ENCODE results near the gene ABCA13. TPM values are rescaled to one million over a fixed set of nuclear protein-coding genes. Genes with fewer than 3 reads are reported as not detected.

ABCA13 gene
- total RNA-seq, 1 experiment from 2014 or later = 0.76 TPM

GRCh38 chr7:48337781-48338180, 166.5 kb downstream of the ABCA13 start:
- H3K27me3 ChIP-seq (ENCODE audit: insufficient read depth, low read depth) = peaks cover 35% of the 10 kb centered on the region
- no peak overlapping the region for H3K4me3 ChIP-seq
- no TSS peak for BruUV-seq (replicated peaks)
- no peaks in the 10 kb centered on the region for H3F3A ChIP-seq (ENCODE audit: insufficient read depth, low read depth)
- no peaks in the 10 kb centered on the region for H3K9me2 ChIP-seq (ENCODE audit: insufficient read depth)
- H3K79me2 ChIP-seq (ENCODE audit: low read depth) = no peaks in the 10 kb centered on the region
- no peak for DNase-seq
- H3K4me2 ChIP-seq = no peak overlapping the region
- TF ChIP-seq EZH2 (IDR thresholded peaks at IDR 0.05; ENCODE audit: low read depth) (no peak), CTCF (conservative IDR thresholded peaks at IDR 0.05) (no peak)
- intact Hi-C loops (cut with micrococcal nuclease; ENCODE audit: unreplicated experiment) = loop anchor here (10.0 kb wide), 1 partner anchor 537 kb away; no protein-coding TSS in a partner anchor
- H2AFZ ChIP-seq = no peak overlapping the region
- no peaks in the 10 kb centered on the region for H3K36me3 ChIP-seq (ENCODE audit: low read depth)
- H3K4me1 ChIP-seq (replicated peaks; ENCODE audit: insufficient read depth) = no peaks in the 10 kb centered on the region
- ChIA-PET CTCF (no interaction called here), POLR2A (ENCODE audit: unreplicated experiment) (no interaction called here)
- H3K9me3 ChIP-seq (ENCODE audit: insufficient read depth, low read depth) = no peaks in the 10 kb centered on the region
- no peak overlapping the region for H3K27ac ChIP-seq
- H4K20me1 ChIP-seq (ENCODE audit: insufficient read depth) = no peaks in the 10 kb centered on the region

- DNase-seq = no peak
Observed at GRCh38 chr7:48347230-48347825, 176.1 kb downstream of the ABCA13 start.

GRCh38 chr7:48350515-48350914, 179.3 kb downstream of the ABCA13 start:
- no peaks in the 10 kb centered on the region for H3K9me2 ChIP-seq (ENCODE audit: insufficient read depth)
- no peaks in the 10 kb centered on the region for H3K4me1 ChIP-seq (replicated peaks; ENCODE audit: insufficient read depth)
- no peak overlapping the region for H3K27ac ChIP-seq
- no peak overlapping the region for H3K4me3 ChIP-seq
- DNase-seq = no peak
- H3K4me2 ChIP-seq = no peak overlapping the region
- no peaks in the 10 kb centered on the region for H3F3A ChIP-seq (ENCODE audit: insufficient read depth, low read depth)
- ChIA-PET POLR2A (ENCODE audit: unreplicated experiment) (no interaction called here), CTCF (no interaction called here)
- no peaks in the 10 kb centered on the region for H3K9me3 ChIP-seq (ENCODE audit: insufficient read depth, low read depth)
- no peak overlapping the region for H2AFZ ChIP-seq
- TF ChIP-seq EZH2 (IDR thresholded peaks at IDR 0.05; ENCODE audit: low read depth) (no peak), CTCF (conservative IDR thresholded peaks at IDR 0.05) (no peak)
- no peaks in the 10 kb centered on the region for H3K79me2 ChIP-seq (ENCODE audit: low read depth)
- H3K36me3 ChIP-seq (ENCODE audit: low read depth) = no peaks in the 10 kb centered on the region
- peaks cover 83% of the 10 kb centered on the region for H3K27me3 ChIP-seq (ENCODE audit: insufficient read depth, low read depth)
- no peaks in the 10 kb centered on the region; the same call in 1 of the 2 replicates for H4K20me1 ChIP-seq (ENCODE audit: insufficient read depth)
- intact Hi-C loops (cut with micrococcal nuclease; ENCODE audit: unreplicated experiment) = no loop called here
- no TSS peak for BruUV-seq (replicated peaks)

More at GRCh38 chr7:48347230-48347825, 176.1 kb downstream of the ABCA13 start:
- CTCF ChIA-PET = no interaction called here
- Histone ChIP-seq H2AFZ (no peak overlapping the region), H3F3A (ENCODE audit: insufficient read depth, low read depth) (no peaks in the 10 kb centered on the region), H4K20me1 (ENCODE audit: insufficient read depth) (no peaks in the 10 kb centered on the region; the same call in 1 of the 2 replicates), H3K4me3 (no peak overlapping the region), H3K36me3 (ENCODE audit: low read depth) (no peaks in the 10 kb centered on the region), H3K27ac (no peak overlapping the region), H3K4me1 (replicated peaks; ENCODE audit: insufficient read depth) (no peaks in the 10 kb centered on the region), H3K4me2 (no peak overlapping the region), H3K79me2 (ENCODE audit: low read depth) (no peaks in the 10 kb centered on the region), H3K27me3 (ENCODE audit: insufficient read depth, low read depth) (peaks cover 52% of the 10 kb centered on the region), H3K9me2 (ENCODE audit: insufficient read depth) (no peaks in the 10 kb centered on the region), H3K9me3 (ENCODE audit: insufficient read depth, low read depth) (no peaks in the 10 kb centered on the region)
- intact Hi-C loops (cut with micrococcal nuclease; ENCODE audit: unreplicated experiment) = no loop called here
- BruUV-seq (replicated peaks) = no TSS peak
- POLR2A ChIA-PET (ENCODE audit: unreplicated experiment) = no interaction called here
- TF ChIP-seq EZH2 (IDR thresholded peaks at IDR 0.05; ENCODE audit: low read depth) = no peak
- no peak for TF ChIP-seq CTCF (conservative IDR thresholded peaks at IDR 0.05)

All from PC-9 (cell line).